ENCODE results near the gene TCFL5.

The TCFL5 gene

GRCh38 chr20:62829231-62830230, 32.1 kb downstream of the TCFL5 start:
- Histone ChIP-seq H3K79me2 (no peaks in the 10 kb centered on the region), H3K4me3 (ENCODE audit: low read depth, low read length) (no peak overlapping the region), H3K27me3 (ENCODE audit: control insufficient read depth, insufficient read depth, low read length) (no peaks in the 10 kb centered on the region), H3K9me3 (ENCODE audit: control insufficient read depth, low read length) (no peaks in the 10 kb centered on the region), H3K4me2 (ENCODE audit: low read length) (no peak overlapping the region), H3K27ac (no peak overlapping the region), H3K36me3 (ENCODE audit: control insufficient read depth, insufficient read depth, low read length) (no peaks in the 10 kb centered on the region), H2AFZ (no peak overlapping the region), H3K9ac (no peak overlapping the region), H3K4me1 (no peaks in the 10 kb centered on the region)
- TF ChIP-seq, protein P1, sequence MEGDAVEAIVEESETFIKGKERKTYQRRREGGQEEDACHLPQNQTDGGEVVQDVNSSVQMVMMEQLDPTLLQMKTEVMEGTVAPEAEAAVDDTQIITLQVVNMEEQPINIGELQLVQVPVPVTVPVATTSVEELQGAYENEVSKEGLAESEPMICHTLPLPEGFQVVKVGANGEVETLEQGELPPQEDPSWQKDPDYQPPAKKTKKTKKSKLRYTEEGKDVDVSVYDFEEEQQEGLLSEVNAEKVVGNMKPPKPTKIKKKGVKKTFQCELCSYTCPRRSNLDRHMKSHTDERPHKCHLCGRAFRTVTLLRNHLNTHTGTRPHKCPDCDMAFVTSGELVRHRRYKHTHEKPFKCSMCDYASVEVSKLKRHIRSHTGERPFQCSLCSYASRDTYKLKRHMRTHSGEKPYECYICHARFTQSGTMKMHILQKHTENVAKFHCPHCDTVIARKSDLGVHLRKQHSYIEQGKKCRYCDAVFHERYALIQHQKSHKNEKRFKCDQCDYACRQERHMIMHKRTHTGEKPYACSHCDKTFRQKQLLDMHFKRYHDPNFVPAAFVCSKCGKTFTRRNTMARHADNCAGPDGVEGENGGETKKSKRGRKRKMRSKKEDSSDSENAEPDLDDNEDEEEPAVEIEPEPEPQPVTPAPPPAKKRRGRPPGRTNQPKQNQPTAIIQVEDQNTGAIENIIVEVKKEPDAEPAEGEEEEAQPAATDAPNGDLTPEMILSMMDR (IDR thresholded peaks at IDR 0.05), result no peak

DNA sequence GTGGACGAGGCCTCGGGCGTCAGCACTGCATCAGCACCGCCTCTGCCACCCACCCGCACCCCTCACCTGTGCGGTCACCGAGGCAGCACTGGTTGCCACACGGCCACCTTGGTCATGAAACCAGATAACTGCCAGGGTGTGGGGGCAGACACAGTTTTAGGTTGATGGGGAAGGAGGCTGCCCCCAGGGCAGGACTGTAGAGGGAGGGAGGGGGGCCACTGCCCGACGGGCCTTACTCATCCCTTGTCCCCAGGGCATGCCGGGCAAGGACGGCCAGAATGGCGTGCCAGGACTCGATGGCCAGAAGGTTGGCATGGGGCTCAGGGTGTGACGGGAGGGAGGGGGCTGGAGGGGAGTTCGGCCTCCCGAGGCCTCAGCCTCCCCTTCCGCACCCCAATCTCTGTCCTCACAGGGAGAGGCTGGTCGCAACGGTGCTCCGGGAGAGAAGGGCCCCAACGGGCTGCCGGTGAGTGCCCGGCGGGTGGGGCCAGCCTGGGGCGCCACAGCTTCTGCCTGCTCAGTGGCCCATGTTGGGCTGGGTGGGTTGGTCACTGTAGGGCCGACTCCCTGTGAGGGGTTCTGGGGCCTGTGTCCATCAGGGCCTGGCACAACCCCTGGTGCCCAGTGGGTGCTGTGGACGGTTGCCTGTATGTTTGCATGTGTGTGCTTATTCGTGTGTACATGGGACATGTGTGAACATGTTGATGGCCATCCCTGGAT, 33.0 kb downstream of the TCFL5 start:
- H3K27me3 ChIP-seq (ENCODE audit: control insufficient read depth, insufficient read depth, low read length), result no peaks in the 10 kb centered on the region
- no peak overlapping the region for H2AFZ ChIP-seq
- no peak overlapping the region for H3K9ac ChIP-seq
- no peak overlapping the region for H3K27ac ChIP-seq
- H3K79me2 ChIP-seq, result no peaks in the 10 kb centered on the region
- no peaks in the 10 kb centered on the region for H3K4me1 ChIP-seq
- no peaks in the 10 kb centered on the region for H3K36me3 ChIP-seq (ENCODE audit: control insufficient read depth, insufficient read depth, low read length)
- no peak overlapping the region for H3K4me2 ChIP-seq (ENCODE audit: low read length)
- TF ChIP-seq, protein P1 (IDR thresholded peaks at IDR 0.05), result no peak
- no peak overlapping the region for H3K4me3 ChIP-seq (ENCODE audit: low read depth, low read length)
- no peaks in the 10 kb centered on the region for H3K9me3 ChIP-seq (ENCODE audit: control insufficient read depth, low read length)

- Histone ChIP-seq H3K79me2 (no peaks in the 10 kb centered on the region), H3K9me3 (ENCODE audit: control insufficient read depth, low read length) (no peaks in the 10 kb centered on the region), H3K27me3 (ENCODE audit: control insufficient read depth, insufficient read depth, low read length) (no peaks in the 10 kb centered on the region), H3K27ac (no peak overlapping the region), H3K9ac (no peak overlapping the region), H3K4me3 (ENCODE audit: low read depth, low read length) (no peak overlapping the region), H3K36me3 (ENCODE audit: control insufficient read depth, insufficient read depth, low read length) (no peaks in the 10 kb centered on the region), H2AFZ (no peak overlapping the region), H3K4me1 (no peaks in the 10 kb centered on the region), H3K4me2 (ENCODE audit: low read length) (no peak overlapping the region)
- TF ChIP-seq, protein P1 (IDR thresholded peaks at IDR 0.05), result no peak
Measured at GRCh38 chr20:62828051-62828450, 33.6 kb downstream of the TCFL5 start.

DNA sequence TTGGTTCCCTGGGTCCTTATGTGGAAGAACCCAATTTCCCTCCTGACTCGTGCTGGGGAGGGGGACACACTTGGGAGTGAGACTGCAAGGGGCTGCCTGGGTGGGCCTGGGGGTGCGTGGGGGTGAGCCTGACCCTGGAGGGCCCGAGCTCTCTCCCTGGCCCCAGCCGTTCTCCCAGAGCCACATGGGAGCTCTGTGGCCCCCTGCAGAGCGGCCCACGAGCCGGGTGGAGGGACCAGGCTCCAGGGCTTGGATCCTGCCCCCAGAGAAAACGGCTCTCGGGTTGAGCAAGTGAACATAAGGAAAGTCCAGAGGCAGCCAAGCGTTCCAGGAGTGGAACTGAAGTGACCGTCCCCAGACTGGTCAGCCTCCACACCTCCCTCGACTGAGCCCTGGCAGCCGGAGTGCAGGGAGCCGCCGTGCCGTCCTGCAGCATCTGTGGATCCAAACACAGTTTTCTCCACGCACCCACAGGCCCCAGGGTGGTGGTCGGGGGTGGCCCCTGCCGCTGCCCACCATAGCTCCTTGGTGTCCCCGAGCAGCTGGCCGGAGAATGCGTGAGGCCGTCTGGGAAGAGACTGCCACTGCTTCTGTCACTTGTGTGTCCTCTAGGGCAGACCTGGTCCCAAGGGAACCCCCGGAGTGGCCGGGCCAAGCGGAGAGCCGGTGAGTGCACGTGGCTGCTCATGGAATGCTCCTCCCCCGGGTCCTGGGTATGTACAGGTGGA, 34.1 kb downstream of the TCFL5 start:
- TF ChIP-seq, protein P1 (IDR thresholded peaks at IDR 0.05), result no peak
- Histone ChIP-seq H3K9ac (no peak overlapping the region), H3K36me3 (ENCODE audit: control insufficient read depth, insufficient read depth, low read length) (no peaks in the 10 kb centered on the region), H3K27ac (no peak overlapping the region), H2AFZ (no peak overlapping the region), H3K4me3 (ENCODE audit: low read depth, low read length) (no peak overlapping the region), H3K79me2 (no peaks in the 10 kb centered on the region), H3K4me1 (no peaks in the 10 kb centered on the region), H3K9me3 (ENCODE audit: control insufficient read depth, low read length) (no peaks in the 10 kb centered on the region), H3K4me2 (ENCODE audit: low read length) (no peak overlapping the region), H3K27me3 (ENCODE audit: control insufficient read depth, insufficient read depth, low read length) (no peaks in the 10 kb centered on the region)

Data from parathyroid adenoma (tissue), 2 donors.